Activated naive CD8-positive, alpha-beta T cell treated with anti-CD3 and anti-CD28 coated beads, Interleukin-2, amount 10 ng/mL, durations not matched to agents 7 days and 5 days (primary cell): ENCODE data around the gene ISY1. TPM values are rescaled to one million over a fixed set of nuclear protein-coding genes. Genes with fewer than 3 reads are reported as not detected.
"Not testable (repeated sequence)": the region's sequence is repeated elsewhere in the genome, so short reads cannot be mapped to it uniquely, and the experiment has no call there.

Source experiments
- ATAC-seq: fragments of 150-1000 bp; cut with Tn5 transposase; one replicate; pipeline ENCODE4 v1.10.0; 2021; ENCODE audit warnings: low read depth, moderate library complexity
- POLR2A ChIA-PET: fragments of 350-600 bp; sonication (Branson Sonifier 250); formaldehyde crosslinking; loops from one replicate; lab custom pipeline; 2021; ENCODE audit warnings: antibody characterized with exemption; lab: Charles Lee
- DNase-seq: peaks from one replicate; pipeline ENCODE4 v3.0.0; 2021
- H3K27ac Mint-ChIP-seq: one replicate; pipeline ENCODE4 v1.8.0; 2022; ENCODE audit warnings: mild to moderate bottlenecking, mixed read lengths
- H3K27me3 Mint-ChIP-seq: one replicate; pipeline ENCODE4 v1.8.0; 2022; ENCODE audit warnings: mild to moderate bottlenecking, moderate library complexity, mixed read lengths
- H3K36me3 Mint-ChIP-seq: one replicate; pipeline ENCODE4 v1.8.0; 2021; ENCODE audit warnings: mild to moderate bottlenecking, mixed read lengths
- H3K4me1 Mint-ChIP-seq: one replicate; pipeline ENCODE4 v1.8.0; 2021; ENCODE audit warnings: mixed read lengths
- H3K4me3 Mint-ChIP-seq: one replicate; pipeline ENCODE4 v1.8.0; 2022; ENCODE audit warnings: mild to moderate bottlenecking, moderate library complexity, mixed read lengths
- H3K9me3 Mint-ChIP-seq: one replicate; pipeline ENCODE4 v1.8.0; 2021; ENCODE audit warnings: mixed read lengths
- total RNA-seq, 2 experiments: library from RNA; stranded (reverse); gene quantifications; one replicate each; pipeline ENCODE4 v1.2.3, GENCODE V29; 2021

The ISY1 gene
- total RNA-seq, 2 experiments from 2014 or later: 52.1 to 59.0 TPM

DNA sequence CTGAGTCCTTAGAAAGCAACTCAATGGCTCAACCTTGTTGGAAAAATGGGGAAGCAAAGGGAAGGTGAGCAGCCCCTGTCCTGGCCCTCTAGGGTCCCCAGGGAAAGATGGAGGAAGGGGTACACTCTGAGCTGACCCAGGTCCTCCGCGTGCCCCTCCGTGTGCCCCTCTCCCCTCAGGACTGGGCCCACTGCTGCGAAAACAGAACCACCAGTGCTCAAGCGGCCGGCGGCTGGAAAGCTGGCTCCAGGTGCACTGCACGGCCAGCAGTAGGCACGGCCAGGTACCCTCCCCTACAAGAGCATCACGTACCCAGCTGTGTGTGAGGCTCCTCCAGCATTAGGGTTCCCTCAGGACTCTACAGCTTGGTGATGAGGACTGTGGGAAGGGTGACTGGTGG is 65.6 kb downstream of the ISY1 start:
- peak overlapping the region; percentile 25 for H3K27ac Mint-ChIP-seq
- H3K4me1 Mint-ChIP-seq: peaks cover 23% of the 10 kb centered on the region
- no peaks in the 10 kb centered on the region for H3K9me3 Mint-ChIP-seq
- H3K36me3 Mint-ChIP-seq: peaks cover 32% of the 10 kb centered on the region
- no peaks in the 10 kb centered on the region for H3K27me3 Mint-ChIP-seq
- ATAC-seq: no peak
- DNase-seq: no peak
- POLR2A ChIA-PET: interaction anchor here (1.6 to 3.4 kb wide), 2 partner anchors 23 to 25 kb away, joined by 7 to 8 read pairs; no protein-coding TSS in a partner anchor
- no peak overlapping the region for H3K4me3 Mint-ChIP-seq

GRCh38 chr3:129088312-129088711 is 72.6 kb downstream of the ISY1 start:
- H3K27ac Mint-ChIP-seq, H3K9me3 Mint-ChIP-seq, H3K4me1 Mint-ChIP-seq, H3K36me3 Mint-ChIP-seq, H3K4me3 Mint-ChIP-seq, ATAC-seq, POLR2A ChIA-PET, DNase-seq, H3K27me3 Mint-ChIP-seq: not testable (repeated sequence)

GRCh38 chr3:129087904-129088303 is 73.0 kb downstream of the ISY1 start:
- H3K36me3 Mint-ChIP-seq, H3K27ac Mint-ChIP-seq, H3K9me3 Mint-ChIP-seq, POLR2A ChIA-PET, H3K4me1 Mint-ChIP-seq, H3K4me3 Mint-ChIP-seq, DNase-seq, H3K27me3 Mint-ChIP-seq: not testable (repeated sequence)
- peak; percentile 47 for ATAC-seq

GRCh38 chr3:129087138-129087702 is 73.6 kb downstream of the ISY1 start:
- no peak overlapping the region for H3K4me3 Mint-ChIP-seq
- no peaks in the 10 kb centered on the region for H3K27me3 Mint-ChIP-seq
- H3K27ac Mint-ChIP-seq: no peak overlapping the region
- ATAC-seq (no peak), DNase-seq (no peak)
- POLR2A ChIA-PET: interaction anchor here (0.7 kb wide), 1 partner anchor 35 kb away, joined by 4 read pairs; the partner anchor contains the start of gene RAB43
- peaks cover 6% of the 10 kb centered on the region for H3K4me1 Mint-ChIP-seq
- H3K36me3 Mint-ChIP-seq: peaks cover 6% of the 10 kb centered on the region
- no peaks in the 10 kb centered on the region for H3K9me3 Mint-ChIP-seq

DNA sequence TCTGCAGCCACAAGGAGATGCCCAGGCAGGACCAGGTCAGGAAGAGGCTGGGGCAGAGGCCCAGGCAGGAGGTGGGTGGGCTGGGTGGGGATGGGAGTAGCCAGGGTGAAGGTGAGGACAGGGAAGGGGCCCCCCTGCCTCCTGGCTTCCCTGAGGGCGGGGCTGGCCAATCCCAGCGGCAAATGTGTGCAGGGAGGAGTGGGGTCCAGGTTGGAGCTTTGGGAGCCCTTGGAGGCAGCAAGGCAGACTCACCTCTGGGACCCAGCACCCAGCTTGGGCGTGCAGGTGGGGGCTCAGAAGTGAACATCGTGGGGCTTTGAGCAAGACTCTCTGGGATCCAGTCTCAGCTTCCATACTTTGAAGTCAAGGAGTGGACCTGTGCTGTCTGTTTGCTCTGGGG is 75.0 kb downstream of the ISY1 start:
- H3K27me3 Mint-ChIP-seq: no peaks in the 10 kb centered on the region

DNA sequence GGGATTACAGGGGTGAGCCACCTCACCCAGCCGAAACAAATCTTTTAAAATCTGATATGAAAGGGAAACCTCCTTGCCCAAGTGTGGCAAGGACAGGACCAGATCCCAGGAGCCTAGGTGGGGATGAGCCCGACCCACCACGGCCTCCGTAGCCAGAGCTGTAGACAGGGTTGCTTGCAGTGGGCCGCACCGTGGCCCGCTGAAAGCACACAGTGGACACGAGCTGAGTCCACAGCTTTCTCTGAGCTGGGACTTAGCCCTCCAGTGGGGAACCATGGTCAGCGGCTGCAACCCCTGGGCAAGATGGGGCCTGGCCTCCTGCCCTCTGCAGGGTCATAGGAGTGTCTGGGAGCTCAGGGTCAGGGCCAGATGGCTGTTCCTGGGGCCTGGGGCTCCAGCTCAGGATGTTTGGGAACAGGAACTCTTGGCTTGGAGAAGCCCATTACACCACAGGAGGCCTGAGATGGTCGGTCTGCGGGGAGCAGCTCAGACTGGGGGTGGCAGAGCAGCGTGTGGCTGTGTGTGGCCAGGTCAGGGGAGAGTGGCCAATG is 75.6 kb downstream of the ISY1 start:
- no peaks in the 10 kb centered on the region for H3K27me3 Mint-ChIP-seq
- POLR2A ChIA-PET: interaction anchor here (0.5 to 1.3 kb wide), 2 partner anchors 35 to 214 kb away, joined by 4 to 6 read pairs; no protein-coding TSS in a partner anchor
- DNase-seq (no peak), ATAC-seq (no peak)
- H3K4me1 Mint-ChIP-seq: peaks cover 12% of the 10 kb centered on the region
- H3K27ac Mint-ChIP-seq: peak overlapping the region; percentile 56
- H3K4me3 Mint-ChIP-seq: no peak overlapping the region
- no peaks in the 10 kb centered on the region for H3K9me3 Mint-ChIP-seq
- H3K36me3 Mint-ChIP-seq: peaks cover 4% of the 10 kb centered on the region

More for the DNA sequence above, 75.0 kb downstream of the ISY1 start:
- Mint-ChIP-seq H3K9me3 (no peaks in the 10 kb centered on the region), H3K4me1 (peaks cover 12% of the 10 kb centered on the region), H3K36me3 (peaks cover 4% of the 10 kb centered on the region), H3K4me3 (no peak overlapping the region), H3K27ac (peak overlapping the region; percentile 56)
- DNase-seq: no peak
- POLR2A ChIA-PET: no interaction called here
- ATAC-seq: no peak

DNA sequence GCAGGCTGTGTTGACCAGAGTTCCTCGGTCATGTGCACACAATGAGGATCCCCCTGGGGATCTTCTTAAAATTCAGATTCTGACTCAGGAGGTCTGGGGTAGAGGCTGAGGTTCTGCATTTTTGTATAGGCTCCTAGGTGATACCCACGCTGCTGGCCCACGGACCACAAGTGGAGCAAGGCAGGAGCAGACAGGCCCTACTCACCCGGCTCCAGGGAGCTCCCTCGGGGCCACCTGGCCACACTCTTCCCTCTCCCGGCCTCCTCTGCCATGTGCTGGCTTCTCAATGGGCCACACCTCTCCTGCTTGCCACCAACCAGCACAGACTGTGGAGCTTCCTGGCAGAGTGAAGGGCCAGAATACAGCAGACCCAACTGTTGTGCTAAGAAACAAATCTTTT is 76.4 kb downstream of the ISY1 start:
- H3K27me3 Mint-ChIP-seq: no peaks in the 10 kb centered on the region
- no peak overlapping the region for H3K27ac Mint-ChIP-seq
- peaks cover 12% of the 10 kb centered on the region for H3K4me1 Mint-ChIP-seq
- no peaks in the 10 kb centered on the region for H3K9me3 Mint-ChIP-seq
- POLR2A ChIA-PET: interaction anchor here (1.3 kb wide), 1 partner anchor 36 kb away, joined by 6 read pairs; no protein-coding TSS in a partner anchor
- H3K4me3 Mint-ChIP-seq: no peak overlapping the region
- peaks cover 4% of the 10 kb centered on the region for H3K36me3 Mint-ChIP-seq
- no peak for ATAC-seq
- DNase-seq: no peak

DNA sequence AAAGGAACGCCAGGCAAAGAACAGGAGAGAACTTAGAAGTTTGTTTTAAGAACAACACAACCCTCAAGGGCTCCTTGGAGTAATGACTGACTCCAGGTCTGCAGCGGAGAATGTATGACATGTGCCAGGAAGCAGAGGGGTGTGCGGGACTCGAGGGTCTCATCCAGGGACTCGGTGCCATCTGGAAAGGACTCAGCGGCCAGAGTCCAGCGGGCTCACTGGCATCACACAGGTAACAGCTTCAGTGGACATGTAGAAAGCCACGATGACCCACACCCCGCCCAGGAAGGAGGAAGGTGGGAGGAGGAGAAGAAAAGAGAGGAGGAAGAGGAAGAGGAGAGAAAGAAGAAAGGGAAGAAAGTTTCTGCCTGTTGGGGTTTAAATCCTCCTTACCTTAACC is 78.8 kb downstream of the ISY1 start:
- DNase-seq: no peak
- ATAC-seq: no peak
- POLR2A ChIA-PET: no interaction called here
- Mint-ChIP-seq H3K4me3 (no peak overlapping the region), H3K36me3 (peaks cover 4% of the 10 kb centered on the region), H3K27me3 (no peaks in the 10 kb centered on the region), H3K9me3 (no peaks in the 10 kb centered on the region), H3K4me1 (peaks cover 12% of the 10 kb centered on the region), H3K27ac (no peak overlapping the region)

GRCh38 chr3:129081503-129081902 is 79.4 kb downstream of the ISY1 start:
- H3K36me3 Mint-ChIP-seq: peaks cover 4% of the 10 kb centered on the region
- DNase-seq: no peak
- peaks cover 12% of the 10 kb centered on the region for H3K4me1 Mint-ChIP-seq
- no peak overlapping the region for H3K4me3 Mint-ChIP-seq
- no peaks in the 10 kb centered on the region for H3K9me3 Mint-ChIP-seq
- H3K27ac Mint-ChIP-seq: no peak overlapping the region
- ATAC-seq: no peak
- no peaks in the 10 kb centered on the region for H3K27me3 Mint-ChIP-seq
- POLR2A ChIA-PET: no interaction called here

GRCh38 chr3:129078510-129078909 is 82.4 kb downstream of the ISY1 start:
- Mint-ChIP-seq H3K9me3 (no peaks in the 10 kb centered on the region), H3K4me1 (peaks cover 9% of the 10 kb centered on the region), H3K36me3 (no peaks in the 10 kb centered on the region), H3K27me3 (no peaks in the 10 kb centered on the region), H3K27ac (no peak overlapping the region), H3K4me3 (no peak overlapping the region)
- DNase-seq: no peak
- ATAC-seq: no peak
- POLR2A ChIA-PET: interaction anchor here (0.7 kb wide), 1 partner anchor 53 kb away, joined by 4 read pairs; no protein-coding TSS in a partner anchor

Other genes starting within 250 kb of the ISY1 start
- under 1 TPM in 1 of 2 experiments, not detected in 1; 0.22 TPM for gene CFAP92, start 167.0 kb downstream of the ISY1 start, total RNA-seq
- gene EFCC1, start 159.8 kb downstream of the ISY1 start, total RNA-seq: under 1 TPM; 0.14 to 0.23 TPM
- not detected for gene GP9, start 100.3 kb downstream of the ISY1 start, total RNA-seq
- 10 to 100 TPM; 62.5 to 72.6 TPM for gene RAB43, start 39.3 kb downstream of the ISY1 start, total RNA-seq
- 100 to 1,000 TPM; 309 to 312 TPM for gene CNBP, start 22.8 kb upstream of the ISY1 start, total RNA-seq
- gene COPG1, start 88.5 kb upstream of the ISY1 start, total RNA-seq: 100 to 1,000 TPM; 131 to 138 TPM
- 10 to 100 TPM; 59.7 to 60.8 TPM for gene HMCES, start 117.8 kb upstream of the ISY1 start, total RNA-seq